ENCODE measurements around the gene VPS35L.
A peak's percentile ranks its signal among the peaks of the same experiment; 100 is the strongest.

Gene VPS35L, protein sequence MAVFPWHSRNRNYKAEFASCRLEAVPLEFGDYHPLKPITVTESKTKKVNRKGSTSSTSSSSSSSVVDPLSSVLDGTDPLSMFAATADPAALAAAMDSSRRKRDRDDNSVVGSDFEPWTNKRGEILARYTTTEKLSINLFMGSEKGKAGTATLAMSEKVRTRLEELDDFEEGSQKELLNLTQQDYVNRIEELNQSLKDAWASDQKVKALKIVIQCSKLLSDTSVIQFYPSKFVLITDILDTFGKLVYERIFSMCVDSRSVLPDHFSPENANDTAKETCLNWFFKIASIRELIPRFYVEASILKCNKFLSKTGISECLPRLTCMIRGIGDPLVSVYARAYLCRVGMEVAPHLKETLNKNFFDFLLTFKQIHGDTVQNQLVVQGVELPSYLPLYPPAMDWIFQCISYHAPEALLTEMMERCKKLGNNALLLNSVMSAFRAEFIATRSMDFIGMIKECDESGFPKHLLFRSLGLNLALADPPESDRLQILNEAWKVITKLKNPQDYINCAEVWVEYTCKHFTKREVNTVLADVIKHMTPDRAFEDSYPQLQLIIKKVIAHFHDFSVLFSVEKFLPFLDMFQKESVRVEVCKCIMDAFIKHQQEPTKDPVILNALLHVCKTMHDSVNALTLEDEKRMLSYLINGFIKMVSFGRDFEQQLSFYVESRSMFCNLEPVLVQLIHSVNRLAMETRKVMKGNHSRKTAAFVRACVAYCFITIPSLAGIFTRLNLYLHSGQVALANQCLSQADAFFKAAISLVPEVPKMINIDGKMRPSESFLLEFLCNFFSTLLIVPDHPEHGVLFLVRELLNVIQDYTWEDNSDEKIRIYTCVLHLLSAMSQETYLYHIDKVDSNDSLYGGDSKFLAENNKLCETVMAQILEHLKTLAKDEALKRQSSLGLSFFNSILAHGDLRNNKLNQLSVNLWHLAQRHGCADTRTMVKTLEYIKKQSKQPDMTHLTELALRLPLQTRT

DNA sequence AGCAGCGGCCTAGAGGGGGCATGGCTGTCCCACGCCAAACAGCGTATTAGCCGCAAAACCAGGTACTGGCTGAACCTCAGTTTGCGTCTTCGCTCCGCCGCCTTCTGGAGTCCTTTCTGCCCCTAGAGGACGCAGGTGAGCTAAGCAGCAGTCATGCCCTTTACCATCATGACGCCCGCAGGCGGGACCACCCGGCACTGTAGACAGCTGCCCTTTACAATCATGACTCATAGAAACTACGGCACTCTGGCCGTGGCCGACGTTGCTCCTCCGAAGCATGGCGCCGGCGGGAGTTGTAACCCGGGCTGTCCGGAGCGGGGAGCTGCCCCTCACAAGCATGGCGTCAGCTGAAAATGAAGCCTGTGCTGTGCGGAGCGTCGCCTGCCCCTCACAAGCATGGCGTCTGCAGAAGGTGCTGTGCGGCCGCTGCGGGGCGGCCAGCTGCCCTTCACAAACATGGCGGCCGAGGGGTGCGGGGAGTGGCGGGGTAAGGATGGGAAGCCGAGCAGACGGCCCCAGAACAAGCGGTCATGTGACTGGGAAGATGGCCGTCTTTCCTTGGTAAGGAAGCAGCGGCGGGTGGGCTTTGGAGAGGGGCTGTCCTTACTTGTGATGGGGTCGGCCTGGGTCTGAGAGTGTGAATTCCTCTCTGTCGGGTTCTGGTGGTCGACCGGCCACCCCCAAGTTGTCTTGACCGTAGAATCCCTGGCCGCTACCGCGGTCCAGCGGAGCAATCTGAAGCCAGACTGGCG, at the start of gene VPS35L:
Gene VPS35L, plus strand, starts transcription at position 518 of the 752 bp plus-strand sequence. Its CDS starts 27 bp downstream, at position 545.
- peak; percentile 84 for DNase-seq (ENCODE audit: low read depth)

DNA sequence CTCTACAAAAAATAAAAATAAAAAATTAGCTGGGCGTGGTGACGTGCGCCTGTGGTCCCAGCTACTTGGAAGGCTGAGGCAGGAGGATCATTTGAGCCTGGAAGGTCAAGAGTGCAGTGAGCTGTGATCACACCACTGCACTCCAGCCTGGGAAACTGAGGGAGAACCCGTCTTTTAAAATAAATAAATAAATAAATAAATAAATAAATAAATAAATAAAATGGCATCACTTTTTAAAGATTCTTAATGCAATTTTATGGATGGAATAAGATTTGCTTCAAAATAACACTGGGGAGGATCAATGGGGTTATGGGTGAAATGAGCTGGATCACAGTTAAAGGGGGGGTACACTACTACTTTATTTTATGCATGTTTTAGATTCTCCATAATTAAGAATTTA, 48.5 kb upstream of the VPS35L start:
- DNase-seq (ENCODE audit: low read depth) = no peak

DNA sequence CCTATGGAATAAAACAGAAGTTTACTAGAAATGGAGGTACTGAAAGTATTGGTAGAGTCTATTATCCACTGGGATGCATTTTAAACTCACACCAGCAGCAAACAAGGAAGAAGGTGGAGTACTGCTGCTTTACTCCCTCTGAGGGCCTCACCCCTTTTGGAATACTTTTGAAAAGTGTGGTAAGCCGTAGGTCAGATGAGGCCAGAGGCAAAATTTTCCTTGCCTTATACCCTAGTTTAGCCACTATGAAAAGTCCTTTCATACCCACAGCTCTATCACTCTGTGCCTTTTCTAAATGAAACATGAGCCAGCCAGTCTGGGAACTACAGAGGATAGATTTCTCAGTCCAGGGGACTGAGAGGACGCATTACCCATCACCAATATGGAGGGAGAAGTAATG, 47.6 kb upstream of the VPS35L start:
- DNase-seq (ENCODE audit: low read depth) = no peak

DNA sequence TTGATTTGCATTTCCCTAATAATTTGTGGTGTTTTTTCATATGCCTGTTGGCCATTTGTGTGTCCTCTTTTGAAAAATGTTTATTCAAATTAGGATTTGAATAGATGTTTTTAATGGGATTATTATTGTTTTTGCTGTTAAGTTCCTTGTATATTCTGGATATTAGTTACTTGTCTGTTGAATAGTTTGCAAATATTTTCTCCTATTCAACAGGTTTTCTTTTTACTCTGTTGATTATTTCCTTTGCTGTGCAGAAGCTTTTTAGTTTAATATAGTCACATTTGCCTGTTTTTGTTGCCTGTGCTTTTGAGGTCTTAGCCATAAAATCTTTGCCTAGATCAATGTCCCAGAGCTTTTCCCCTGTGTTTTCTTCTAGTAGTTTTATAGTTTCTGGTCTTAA, 43.2 kb upstream of the VPS35L start:
- no peak for DNase-seq (ENCODE audit: low read depth)

DNA sequence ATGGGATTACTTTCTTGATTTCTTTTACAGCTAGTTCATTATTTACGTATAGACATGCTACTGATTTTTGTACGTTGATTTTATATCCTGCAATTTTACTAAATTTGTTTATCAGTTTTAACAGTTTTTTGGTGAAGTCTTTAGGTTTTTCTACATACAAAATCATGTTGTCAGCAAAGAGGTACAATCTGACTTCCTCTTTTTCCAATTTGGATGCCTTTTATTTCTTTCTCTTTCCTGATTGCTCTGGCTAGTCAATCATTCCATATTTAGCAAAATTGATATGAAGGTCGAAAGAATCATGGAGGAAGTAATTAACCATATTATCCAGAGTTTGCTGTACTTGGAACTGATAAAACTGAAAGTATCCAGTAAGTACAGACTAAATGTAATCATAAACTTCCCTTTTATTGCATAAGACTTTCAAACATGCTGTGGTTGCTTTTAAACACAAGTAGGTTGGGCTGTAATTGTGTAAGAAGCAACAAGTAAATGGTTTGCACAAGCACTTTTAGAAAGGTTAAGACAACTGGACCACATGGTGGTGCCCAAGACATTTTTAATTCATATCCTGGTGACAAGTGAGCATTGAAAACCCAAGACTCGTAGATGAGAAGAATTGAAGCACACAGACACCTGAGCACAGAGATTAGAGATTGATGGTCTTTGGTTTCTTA, 42.0 kb upstream of the VPS35L start:
- no peak for DNase-seq (ENCODE audit: low read depth)

DNA sequence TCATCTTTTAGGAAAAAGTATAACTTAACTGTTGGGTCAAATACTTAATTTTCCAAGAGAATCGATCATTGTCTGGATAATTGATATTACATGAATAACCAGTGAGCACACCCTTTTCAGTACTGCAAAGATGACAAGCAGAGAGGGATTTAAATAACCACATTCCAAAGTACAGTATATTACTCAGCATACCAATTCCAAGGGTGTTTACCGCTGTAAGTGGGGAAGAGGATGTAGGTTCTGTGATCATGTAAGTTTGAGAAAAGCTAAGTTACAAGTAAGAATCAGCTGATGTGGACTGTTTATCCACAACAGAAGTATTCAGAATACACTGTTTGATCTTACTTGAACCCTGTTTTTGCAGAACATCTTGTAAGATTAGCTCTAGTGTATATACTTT, 39.7 kb upstream of the VPS35L start:
- DNase-seq (ENCODE audit: low read depth) = no peak

DNA sequence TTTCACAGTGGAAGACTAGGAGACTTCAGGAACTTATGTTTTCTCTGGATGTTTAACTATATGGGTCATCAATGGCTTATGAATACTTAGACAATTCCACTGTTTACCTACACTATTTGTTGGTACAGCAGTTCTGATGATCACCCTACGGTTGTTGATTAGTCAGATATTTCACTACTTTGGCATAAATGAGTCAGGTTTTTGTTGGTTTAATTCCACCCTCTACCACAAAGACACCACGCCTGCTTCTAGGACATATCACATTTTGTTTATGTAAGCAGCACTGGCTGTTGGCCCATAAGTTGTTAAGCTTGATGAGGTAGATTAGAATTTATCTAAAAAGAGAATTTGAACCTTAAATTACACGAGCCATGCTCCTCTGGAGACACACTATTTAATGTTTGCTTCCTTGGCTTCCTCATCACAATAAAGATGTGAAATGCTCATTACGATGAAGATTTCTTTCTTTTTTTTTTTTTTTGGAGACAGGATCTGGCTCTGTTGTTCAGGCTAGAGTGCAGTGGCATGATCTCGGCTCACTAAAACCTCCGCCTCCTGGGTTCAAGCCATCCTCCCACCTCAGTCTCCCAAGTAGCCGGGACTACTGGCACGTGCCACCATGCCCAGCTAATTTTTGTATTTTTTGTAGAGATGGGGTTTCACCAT, 37.9 kb upstream of the VPS35L start:
- no peak for DNase-seq (ENCODE audit: low read depth)

DNA sequence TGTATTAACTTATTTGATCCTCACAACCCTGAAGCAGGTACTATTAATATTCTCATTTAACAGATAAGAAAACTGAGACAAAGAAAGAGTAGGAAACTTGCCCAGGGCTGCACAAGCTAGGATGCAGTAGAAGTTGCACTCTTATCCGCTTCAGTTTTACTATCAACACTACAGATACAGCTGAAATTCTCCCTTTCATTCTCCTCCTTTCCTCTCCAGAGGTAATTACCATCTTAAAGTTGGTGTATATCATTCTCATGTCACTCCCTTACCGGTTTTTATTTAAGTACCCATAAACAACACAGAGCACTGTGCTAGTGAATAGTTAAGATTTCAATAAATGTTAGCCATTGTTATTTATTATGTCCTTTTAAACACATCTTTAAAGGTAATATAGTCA, 37.1 kb upstream of the VPS35L start:
- DNase-seq (ENCODE audit: low read depth) = no peak

DNA sequence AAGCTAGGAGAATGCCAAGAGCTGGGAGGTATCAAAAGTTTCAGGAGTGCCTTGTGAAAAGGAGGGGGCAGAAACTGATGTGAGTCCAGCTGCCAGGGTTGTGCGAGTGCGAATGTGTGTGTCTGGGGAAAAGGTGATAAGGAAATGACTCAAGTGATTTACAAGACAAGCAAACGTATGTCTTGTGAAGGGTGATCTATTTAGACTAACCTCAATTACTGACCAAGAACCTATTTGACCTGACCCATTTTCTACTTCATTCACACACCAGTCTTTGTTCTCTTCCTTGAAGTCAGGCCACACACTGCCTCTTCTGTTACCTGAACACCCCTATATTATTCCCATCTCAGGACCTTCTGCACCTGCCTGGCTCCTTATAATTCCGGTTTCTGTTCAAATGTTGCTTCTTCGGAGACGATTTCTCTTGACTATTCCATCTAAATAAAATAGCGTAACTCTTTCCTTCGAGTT, 34.6 kb upstream of the VPS35L start:
- DNase-seq (ENCODE audit: low read depth) = no peak

DNA sequence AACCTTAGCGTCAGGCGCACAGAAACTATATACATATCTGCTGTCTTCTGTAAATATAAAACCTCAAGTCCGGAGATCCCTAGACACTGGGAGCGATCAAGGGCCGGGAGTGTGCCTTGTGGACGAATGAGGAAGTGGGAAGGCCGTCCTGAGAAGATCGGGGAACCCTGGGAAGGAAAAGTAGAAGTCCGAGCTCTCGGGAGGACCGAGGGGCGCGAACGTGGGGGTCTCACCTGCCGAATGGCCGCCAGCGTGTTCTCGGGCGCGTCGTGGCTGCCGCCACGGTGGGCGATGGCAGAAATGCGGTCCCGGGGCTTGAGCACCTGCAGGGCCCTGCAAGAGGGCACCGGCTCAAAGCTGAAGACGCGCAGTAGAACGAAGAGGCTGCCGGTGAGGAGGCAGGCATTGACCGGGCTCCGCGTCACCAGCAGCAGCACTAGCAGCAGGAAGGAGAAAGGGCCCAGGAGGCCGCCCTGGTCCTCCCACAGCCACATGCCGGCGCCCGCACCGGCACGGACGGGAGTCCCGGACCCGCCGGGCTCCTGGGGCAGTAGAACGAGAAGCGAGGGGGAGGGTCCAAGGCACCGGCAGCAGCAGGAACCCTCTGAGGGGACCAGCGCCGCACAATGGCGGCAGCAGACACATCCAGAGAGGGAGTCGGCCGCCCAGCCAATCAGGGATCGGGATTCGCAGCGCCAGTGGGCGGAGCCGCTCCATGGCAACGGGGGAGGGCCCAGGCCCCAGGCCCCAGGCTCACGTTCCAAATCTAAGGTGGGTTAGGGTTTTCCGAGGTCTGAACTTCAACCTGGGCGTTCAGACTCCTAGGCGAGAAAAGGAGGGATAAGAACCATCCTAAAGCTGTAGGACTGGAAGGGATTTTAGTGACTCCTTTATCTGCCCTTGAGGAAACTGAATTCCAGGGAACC, 33.8 kb upstream of the VPS35L start, which contains the start of gene GDE1:
Gene GDE1, minus strand, starts transcription at position 628 of the 926 bp plus-strand sequence. Its CDS starts 134 bp downstream, at position 494.
- DNase-seq (ENCODE audit: low read depth) = no peak

DNA sequence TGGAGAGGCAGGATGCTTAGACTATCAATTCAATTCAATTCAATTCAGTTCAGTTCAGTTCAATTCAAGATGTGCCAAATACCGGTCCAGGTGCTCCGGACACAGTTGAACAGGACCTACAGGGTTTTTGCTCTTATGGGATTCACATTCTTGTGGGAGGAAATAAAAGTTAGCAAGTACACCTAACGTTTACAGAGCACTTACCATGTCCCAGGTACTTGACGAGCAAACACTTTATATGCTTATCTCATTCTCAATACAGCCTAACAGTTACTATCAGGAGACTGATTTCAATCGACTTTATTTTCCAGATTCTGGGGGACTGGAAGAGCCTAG, 33.1 kb upstream of the VPS35L start:
- DNase-seq (ENCODE audit: low read depth) = no peak

DNA sequence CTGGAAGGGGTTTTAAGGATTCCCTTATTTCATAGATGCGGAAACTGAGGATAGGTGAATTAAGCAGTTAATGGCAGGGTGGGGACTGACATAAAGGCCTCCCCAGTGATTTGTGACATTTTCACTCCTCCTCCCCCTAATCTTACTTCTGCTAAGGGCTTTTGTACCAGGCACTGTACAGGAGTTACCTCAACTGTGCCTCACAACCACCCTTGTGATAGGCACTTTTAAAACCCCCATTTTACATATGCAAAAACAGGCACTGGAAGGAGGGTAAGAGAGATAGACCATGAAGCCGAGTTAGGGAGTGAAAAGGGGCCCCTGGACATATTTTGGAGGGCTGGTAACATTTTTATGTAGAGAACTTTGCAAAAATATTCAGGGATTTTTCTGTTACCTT, 32.7 kb upstream of the VPS35L start:
- DNase-seq (ENCODE audit: low read depth) = no peak

DNA sequence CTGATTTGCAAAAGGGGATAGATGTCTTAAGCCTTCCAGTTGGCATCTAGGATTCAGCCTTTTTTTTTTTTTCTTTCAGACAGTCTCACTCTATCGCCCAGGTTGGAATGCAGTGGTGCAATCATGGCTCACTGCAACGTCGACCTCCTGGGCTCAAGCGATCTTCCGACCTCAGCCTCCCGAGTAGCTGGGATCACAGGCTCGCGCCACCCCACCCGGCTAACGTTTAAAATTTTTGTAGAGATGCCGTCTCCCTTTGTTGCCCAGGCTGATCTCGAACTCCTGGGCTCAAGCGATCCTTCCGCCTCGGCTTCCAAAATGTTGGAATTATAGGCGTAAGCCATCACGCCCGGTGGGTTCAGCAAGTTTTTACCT, 32.3 kb upstream of the VPS35L start:
- no peak for DNase-seq (ENCODE audit: low read depth)

DNA sequence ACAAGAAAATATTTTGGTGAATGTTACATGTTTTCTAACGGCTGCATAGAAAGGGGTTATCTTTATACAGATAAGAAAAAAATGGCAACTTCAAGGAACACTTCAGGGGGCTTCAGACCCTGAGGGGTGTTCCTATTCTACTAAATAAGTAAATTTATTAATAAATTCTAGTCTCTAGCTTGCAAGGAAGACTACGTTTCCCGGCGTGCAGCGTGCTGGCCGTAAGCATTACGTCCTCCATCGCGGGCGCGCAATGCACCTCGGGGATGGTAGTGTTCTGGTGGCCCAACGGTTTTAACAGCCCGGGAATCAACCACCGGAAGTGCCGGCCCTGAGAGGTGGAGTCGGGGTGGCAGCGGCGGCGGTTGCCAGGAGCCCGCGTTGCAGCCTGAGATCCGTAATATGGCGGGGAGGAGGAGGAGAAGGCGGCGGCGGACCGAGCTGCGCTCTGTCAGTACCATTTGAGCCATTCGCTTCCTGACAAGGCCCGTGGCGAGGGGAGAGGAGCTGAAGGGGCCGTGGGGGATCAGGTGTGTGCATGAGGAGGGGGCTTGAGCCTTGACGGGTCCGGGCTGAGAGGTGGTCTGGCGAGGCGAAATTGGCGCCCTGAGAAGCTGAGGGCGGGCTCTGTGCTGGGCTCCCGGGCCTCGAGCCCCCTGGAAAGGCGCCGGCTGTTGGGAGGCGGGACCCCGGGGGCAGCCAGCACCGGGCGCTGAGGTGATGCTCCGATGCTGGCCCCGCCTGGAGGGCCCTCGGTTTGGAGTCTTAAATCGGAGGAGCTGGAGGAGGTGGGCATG, 31.7 kb upstream of the VPS35L start, which contains the start of gene CCP110:
Gene CCP110, plus strand, starts transcription at position 384 of the 797 bp plus-strand sequence. CDS start 3,940 bp downstream, outside the sequence.
- DNase-seq (ENCODE audit: low read depth) = peak; percentile 78

DNA sequence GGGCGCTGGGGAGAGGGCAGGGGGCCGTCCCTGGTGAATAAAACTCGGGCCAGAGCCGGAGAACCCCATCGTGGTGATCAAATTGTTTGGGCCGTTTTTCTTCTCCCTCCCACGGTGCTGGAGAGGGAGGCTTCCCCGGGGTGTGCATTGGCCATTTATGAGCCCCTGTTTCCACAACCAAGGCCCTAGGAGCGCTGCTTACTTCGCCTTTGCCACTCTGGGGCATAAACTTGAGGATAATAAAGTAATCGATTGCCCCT, 31.2 kb upstream of the VPS35L start:
- DNase-seq (ENCODE audit: low read depth) = no peak

DNA sequence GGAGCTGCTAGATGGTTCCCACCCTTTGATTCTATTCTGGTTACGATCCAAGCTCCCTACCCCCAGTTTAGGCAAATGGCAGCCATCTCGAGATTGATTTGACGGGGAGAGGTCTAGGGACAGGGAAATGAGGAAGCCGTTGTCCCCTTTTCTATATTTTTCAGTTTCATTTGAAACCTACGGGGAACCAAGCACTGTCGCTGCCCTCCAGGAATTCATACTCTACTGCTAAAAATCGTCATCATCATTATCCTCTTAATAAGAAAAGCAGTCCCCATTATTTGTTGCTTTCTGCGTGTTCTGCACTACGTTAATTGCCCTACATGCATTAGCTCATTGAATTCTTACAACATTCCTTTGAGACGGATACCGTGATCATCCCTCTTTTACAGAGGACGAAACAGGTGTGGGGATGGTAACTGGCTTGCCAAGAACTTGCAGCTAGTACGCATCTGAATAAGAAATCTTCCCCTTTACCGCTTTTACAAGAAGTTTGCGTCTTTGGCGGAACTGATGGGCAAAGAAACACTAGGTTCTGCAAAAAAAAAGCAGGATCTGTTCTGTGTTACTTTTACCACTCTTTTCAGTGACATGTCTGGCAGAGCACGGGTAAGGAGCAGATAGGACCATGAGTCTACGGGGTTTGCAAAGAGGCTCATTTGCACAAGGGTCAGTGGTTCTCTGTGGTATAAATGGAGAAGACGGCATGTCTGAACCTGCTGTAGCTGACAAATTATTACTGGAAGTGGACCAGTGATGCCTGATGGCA, 30.7 kb upstream of the VPS35L start:
- no peak for DNase-seq (ENCODE audit: low read depth)

DNA sequence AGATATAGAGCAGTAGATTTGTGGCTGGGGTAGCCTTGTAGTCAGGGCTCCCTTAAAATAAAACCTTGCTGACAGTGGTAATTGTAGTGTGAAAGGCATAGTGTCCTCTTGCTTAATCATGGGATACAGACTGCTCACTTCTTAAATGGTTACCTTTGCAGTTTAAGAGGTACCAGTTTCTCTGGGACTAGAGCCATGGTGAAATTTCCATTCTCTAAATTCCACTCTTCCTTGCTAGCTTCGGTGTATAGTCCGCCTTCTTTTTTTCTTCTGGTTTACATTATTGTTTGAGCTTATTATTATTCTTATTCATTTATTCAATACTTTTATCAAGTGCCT, 30.1 kb upstream of the VPS35L start:
- DNase-seq (ENCODE audit: low read depth) = no peak

DNA sequence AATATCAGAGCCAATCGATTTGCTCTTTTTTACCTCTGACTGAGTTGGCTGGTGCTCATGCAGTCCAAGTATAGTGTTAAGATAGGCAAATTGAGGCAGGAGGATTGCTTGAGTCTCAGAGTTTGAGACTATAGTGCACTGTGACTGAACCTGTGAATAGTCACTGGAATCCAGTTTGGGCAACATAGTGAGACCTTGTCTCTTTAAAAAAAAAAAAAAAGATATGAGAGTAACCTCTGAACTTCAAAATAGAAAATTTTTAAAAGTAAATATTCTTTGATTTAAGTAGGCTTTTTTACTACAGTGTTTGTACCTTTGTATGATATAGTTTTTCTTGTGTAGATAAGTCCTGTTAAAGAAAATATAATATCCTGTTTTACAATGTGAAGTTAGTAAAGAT, 28.3 kb upstream of the VPS35L start:
- no peak for DNase-seq (ENCODE audit: low read depth)

DNA sequence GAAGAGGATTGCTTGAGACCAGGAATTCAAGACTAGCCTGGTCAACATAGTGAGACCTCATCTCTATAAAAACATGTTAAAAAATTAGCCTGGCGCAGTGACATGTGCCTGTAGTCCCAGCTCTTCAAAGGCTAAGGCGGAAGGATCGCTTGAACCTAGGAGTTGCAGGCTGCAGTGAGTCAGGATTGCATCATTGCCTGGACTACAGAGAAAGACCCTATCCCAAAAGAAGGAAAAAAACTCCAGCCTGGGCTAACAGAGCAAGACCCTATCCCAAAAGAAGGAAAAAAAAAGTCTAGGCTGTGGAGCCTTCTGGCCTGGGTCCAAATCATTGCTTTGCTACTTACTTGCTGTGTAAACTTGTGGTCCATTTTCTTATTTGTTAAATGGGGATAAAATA, 26.8 kb upstream of the VPS35L start:
- no peak for DNase-seq (ENCODE audit: low read depth)

Data from GM04503 (cell line).